Uterus (tissue), 4 donors: ENCODE measurements around the gene PAFAH1B2. TPM values are rescaled to one million over a fixed set of nuclear protein-coding genes. Genes with fewer than 3 reads are reported as not detected.

ENCODE experiments used
- DNase-seq, 2 donors: peaks; one replicate each; pipeline ENCODE4 v3.0.0-alpha.2; 2019 to 2020
- H3K27ac ChIP-seq, 2 donors: fragments of 200-600 bp; sonication (generic); 1 replicate in 1 of 2; 2 replicates in 1 of 2; pipeline ENCODE4 v1.5.1; 2016 to 2018
- H3K27me3 ChIP-seq, 2 donors: fragments of 200-600 bp; sonication (generic); one replicate each; pipeline ENCODE4 v1.5.1; 2018 to 2019; ENCODE audit warnings: control low read depth in 1 of 2
- H3K36me3 ChIP-seq, 2 donors: fragments of 200-600 bp; sonication (generic); one replicate each; pipeline ENCODE4 v1.5.1; 2019; ENCODE audit warnings: control low read depth in 1 of 2
- H3K4me1 ChIP-seq, 2 donors: fragments of 200-600 bp; sonication (generic); one replicate each; pipeline ENCODE4 v1.5.1; 2018 to 2019; ENCODE audit warnings: control low read depth in 1 of 2
- H3K4me3 ChIP-seq, 2 donors: fragments of 200-600 bp; sonication (generic); 1 replicate in 1 of 2; 2 replicates in 1 of 2; pipeline ENCODE4 v1.5.1; 2018 to 2019; ENCODE audit warnings: mild to moderate bottlenecking in 1 of 2
- H3K9me3 ChIP-seq, 2 donors: fragments of 200-600 bp; sonication (generic); one replicate each; pipeline ENCODE4 v1.5.1; 2019; ENCODE audit warnings: control low read depth in 1 of 2
- POLR2A ChIP-seq, 2 donors: fragments of 450-650 bp; IDR thresholded peaks; one replicate each; pipeline ENCODE4 v1.6.1; 2016; ENCODE audit warnings: antibody characterized with exemption in 2 of 2, mild to moderate bottlenecking in 1 of 2, moderate library complexity in 1 of 2
- intact Hi-C: fragments of 100-400 bp; cut with DNase I; formaldehyde crosslinking; loops from one replicate; pipeline ENCODE4 v1.15.1; 2023; ENCODE audit warnings: low total_unique reads
- total RNA-seq, 4 donors: library from RNA; depleted of rRNA in 3 of 4; stranded (reverse); fragments of >200 nt in 3 of 4; gene quantifications; one replicate each; pipeline versions ENCODE4 v1.1.0 to v1.2.4, GENCODE V29; 2014 to 2023
- TF ChIP-seq, protein P1 (sequence below), 4 experiments: fragments of 200-600 bp in 2 of 4; fragments of 450-650 bp in 2 of 4; sonication (generic) in 2 of 4; IDR thresholded peaks; one replicate each; pipeline ENCODE4 v1.5.1; 2016 to 2019; ENCODE audit warnings: antibody characterized with exemption in 4 of 4, mild to moderate bottlenecking in 2 of 4, moderate library complexity in 1 of 4
- donor health status: DM: yes; HTN: yes; CAD: no.

PAFAH1B2 gene
- total RNA-seq, 4 donors from 2014 or later: 62.8 to 154 (median 128) TPM

DNA sequence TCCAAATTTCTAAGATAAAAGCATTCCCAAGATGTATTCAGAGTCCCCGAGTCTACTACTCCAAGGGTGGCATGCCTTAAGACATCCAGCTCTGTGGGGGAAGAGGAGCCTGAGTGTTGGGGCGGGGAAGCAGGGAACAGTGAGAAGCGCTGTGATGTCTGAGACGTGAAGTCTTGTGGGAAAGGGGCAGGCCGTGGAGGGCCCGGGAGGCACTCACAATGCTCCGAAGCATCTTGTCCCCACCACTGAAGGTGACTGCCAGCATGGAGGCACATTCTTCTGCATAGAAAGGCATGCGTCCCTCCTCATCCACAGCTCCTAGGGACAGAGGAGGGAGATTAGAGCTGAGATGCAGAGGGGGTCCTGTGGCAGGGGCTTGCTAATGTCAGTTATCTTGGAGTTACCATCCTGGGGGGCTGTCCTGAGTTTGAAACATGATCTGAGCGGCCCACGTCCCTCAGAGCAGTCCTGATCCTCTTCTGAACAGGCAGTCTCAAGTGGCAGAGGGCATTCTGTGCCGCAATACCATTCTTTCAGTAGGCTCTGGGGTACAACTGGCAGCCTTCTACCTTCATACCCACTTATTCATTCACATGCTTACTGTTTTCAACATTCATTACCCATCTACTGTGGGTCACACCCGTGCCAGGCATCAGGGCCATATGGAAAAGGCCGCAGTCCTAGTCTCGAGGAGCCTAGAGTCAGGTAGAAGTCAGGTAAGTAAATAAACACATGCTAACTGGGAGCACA lies 79.1 kb downstream of the PAFAH1B2 start:
- DNase-seq: peak; percentile 13 to 24
- Histone ChIP-seq H3K27ac (peak overlapping the region; percentile 93 to 94), H3K27me3 (no peaks in the 10 kb centered on the region), H3K36me3 (no peaks in the 10 kb centered on the region), H3K4me1 (peaks cover 29 to 40% of the 10 kb centered on the region in 2 donors), H3K9me3 (no peaks in the 10 kb centered on the region), H3K4me3 (no peak overlapping the region)
- intact Hi-C loops: loop anchor here (10.0 kb wide), 1 partner anchor 428 kb away; the partner anchor contains the start of gene APOA5
- TF ChIP-seq, protein P1, sequence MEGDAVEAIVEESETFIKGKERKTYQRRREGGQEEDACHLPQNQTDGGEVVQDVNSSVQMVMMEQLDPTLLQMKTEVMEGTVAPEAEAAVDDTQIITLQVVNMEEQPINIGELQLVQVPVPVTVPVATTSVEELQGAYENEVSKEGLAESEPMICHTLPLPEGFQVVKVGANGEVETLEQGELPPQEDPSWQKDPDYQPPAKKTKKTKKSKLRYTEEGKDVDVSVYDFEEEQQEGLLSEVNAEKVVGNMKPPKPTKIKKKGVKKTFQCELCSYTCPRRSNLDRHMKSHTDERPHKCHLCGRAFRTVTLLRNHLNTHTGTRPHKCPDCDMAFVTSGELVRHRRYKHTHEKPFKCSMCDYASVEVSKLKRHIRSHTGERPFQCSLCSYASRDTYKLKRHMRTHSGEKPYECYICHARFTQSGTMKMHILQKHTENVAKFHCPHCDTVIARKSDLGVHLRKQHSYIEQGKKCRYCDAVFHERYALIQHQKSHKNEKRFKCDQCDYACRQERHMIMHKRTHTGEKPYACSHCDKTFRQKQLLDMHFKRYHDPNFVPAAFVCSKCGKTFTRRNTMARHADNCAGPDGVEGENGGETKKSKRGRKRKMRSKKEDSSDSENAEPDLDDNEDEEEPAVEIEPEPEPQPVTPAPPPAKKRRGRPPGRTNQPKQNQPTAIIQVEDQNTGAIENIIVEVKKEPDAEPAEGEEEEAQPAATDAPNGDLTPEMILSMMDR (IDR thresholded peaks at IDR 0.05): no peak
- TF ChIP-seq POLR2A (IDR thresholded peaks at IDR 0.05): no peak

DNA sequence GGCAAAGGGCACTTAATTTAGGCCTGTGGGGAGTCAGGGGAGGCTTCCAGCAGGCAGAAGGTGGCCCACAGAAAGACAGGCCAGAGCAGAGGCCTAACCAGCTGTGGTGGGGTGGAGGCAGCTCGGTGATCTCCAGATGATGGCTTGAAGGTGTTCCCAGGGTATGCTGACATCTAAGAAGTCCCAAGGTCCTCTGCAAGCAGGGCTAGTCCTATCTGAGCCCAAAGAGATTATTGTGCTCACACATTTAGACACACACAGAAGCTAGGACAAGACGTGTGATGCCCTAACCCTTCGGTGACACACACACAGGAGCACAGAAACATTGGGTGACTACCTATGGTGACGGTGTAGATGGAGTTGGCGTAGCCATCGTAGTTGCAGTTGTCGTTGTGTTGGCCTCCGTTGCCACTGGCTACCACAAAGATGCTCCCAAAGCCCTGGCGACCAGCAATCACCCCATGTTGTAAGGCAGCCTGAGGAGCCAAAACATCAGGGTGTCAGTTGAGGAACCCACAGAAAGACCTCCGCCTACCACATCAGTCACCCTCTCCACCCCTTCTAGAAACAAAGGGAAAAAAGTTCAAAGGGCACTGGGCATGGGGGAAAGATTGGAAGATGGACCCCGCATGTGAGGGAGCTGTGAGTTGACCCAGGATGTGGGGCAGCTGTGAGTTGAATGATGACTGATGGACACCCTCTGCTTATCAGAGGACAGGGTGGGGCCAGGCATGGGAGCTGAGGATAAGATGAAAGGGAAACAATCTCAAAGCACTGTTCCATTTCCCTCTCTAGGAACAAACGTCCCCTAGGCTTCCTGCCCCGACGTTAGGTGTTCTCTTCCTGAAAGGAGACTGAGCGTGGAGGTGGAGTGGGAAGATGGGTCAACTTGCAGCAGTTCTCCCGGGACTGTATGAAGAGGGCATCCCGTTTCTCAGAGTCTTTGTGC lies 79.9 kb downstream of the PAFAH1B2 start:
- intact Hi-C loops: loop anchor here (10.0 kb wide), 1 partner anchor 429 kb away; the partner anchor contains the start of gene APOA5
- Histone ChIP-seq H3K27me3 (no peaks in the 10 kb centered on the region), H3K36me3 (no peaks in the 10 kb centered on the region), H3K4me3 (no peak overlapping the region), H3K27ac (peak overlapping the region; percentile 93 to 94), H3K9me3 (no peaks in the 10 kb centered on the region), H3K4me1 (peaks cover 27 to 35% of the 10 kb centered on the region in 2 donors)
- TF ChIP-seq POLR2A (IDR thresholded peaks at IDR 0.05): no peak
- TF ChIP-seq, protein P1 (IDR thresholded peaks at IDR 0.05): no peak
- peak in 1 of 2 donors; percentile 20 for DNase-seq

DNA sequence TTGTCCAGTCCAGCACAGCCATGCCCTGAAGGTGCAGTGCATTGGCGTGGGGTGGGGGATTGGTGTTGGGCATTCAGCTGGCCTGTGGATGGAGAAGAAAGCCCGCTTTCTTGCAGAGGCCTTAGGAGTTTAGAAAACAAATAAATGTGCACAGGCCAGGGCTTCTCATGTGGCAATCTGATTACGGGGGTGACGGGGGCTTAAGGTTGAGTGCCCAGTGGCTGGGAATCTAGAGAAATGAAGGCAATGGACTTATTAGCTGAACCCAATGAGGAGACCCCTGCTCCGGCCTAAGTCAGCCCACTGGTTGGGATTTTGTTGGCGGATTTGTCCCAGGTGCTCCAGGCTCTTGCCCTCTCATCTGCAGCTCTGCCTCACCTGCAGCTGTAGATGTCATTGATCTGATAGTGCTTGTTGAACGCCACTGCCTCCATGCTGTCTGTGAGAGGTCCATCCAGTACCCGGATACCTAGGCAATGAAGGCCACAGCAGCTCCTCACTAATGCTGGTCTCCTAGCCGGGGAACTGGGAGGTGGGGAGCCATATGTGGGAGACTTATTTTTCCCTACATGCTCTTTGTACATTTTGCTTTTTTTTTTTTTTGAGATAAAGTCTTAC lies 81.6 kb downstream of the PAFAH1B2 start:
- no peaks in the 10 kb centered on the region for H3K9me3 ChIP-seq
- peak in 1 of 2 donors; percentile 20 for DNase-seq
- H3K4me3 ChIP-seq: no peak overlapping the region
- peaks cover 13 to 19% of the 10 kb centered on the region in 2 donors for H3K4me1 ChIP-seq
- intact Hi-C loops: loop anchor here (5.0 to 10.0 kb wide), 2 partner anchors 43 to 431 kb away; partner anchors contain the start of gene APOA5
- H3K27ac ChIP-seq: peak overlapping the region in 1 of 2 donors; percentile 94
- TF ChIP-seq, protein P1 (IDR thresholded peaks at IDR 0.05): no peak
- TF ChIP-seq POLR2A (IDR thresholded peaks at IDR 0.05): no peak
- no peaks in the 10 kb centered on the region for H3K36me3 ChIP-seq
- no peaks in the 10 kb centered on the region for H3K27me3 ChIP-seq

Other genes starting within 250 kb of the PAFAH1B2 start
- 10 to 100 TPM; 14.1 to 77.0 (median 40.7) TPM for gene SIK3, start 45.9 kb upstream of the PAFAH1B2 start, total RNA-seq
- gene SIDT2, start 34.5 kb downstream of the PAFAH1B2 start, total RNA-seq: 10 to 100 TPM in 3 of 4 donors, 1 to 10 TPM in 1; 6.4 to 91.3 (median 28.7) TPM
- gene TAGLN, start 55.1 kb downstream of the PAFAH1B2 start, total RNA-seq: 1,000 to 10,000 TPM; 1,588 to 9,854 (median 3,936) TPM
- 10 to 100 TPM; 23.3 to 78.9 (median 35.3) TPM for gene PCSK7, start 87.8 kb downstream of the PAFAH1B2 start, total RNA-seq
- 10 to 100 TPM in 2 of 4 donors, 1 to 10 TPM in 2; 4.4 to 38.6 (median 11.4) TPM for gene RNF214, start 88.4 kb downstream of the PAFAH1B2 start, total RNA-seq
- 10 to 100 TPM in 2 of 4 donors, 1 to 10 TPM in 1, under 1 TPM in 1; 0.88 to 39.7 (median 12.0) TPM for gene BACE1-AS, start 147.1 kb downstream of the PAFAH1B2 start, total RNA-seq
- 100 to 1,000 TPM in 1 of 4 donors, 10 to 100 TPM in 3; 17.2 to 103 (median 32.7) TPM for gene BACE1, start 172.0 kb downstream of the PAFAH1B2 start, total RNA-seq
- 10 to 100 TPM; 16.4 to 64.2 (median 46.1) TPM for gene CEP164, start 183.6 kb downstream of the PAFAH1B2 start, total RNA-seq